Stimulated activated CD8-positive, alpha-beta memory T cell treated with anti-CD3 and anti-CD28 coated beads, Interleukin-4, amount 100 ng/mL, for 1 hour (primary cell): ENCODE data around the gene PTPN13.

Experiments
- DNase-seq, 2 donors: peaks; one replicate each; pipeline ENCODE4 v3.0.0-alpha.2; 2020; ENCODE audit warnings: low read depth in 2 of 2, low spot score in 1 of 2

The PTPN13 gene

GRCh38 chr4:86848732-86849619 lies 254.9 kb downstream of the PTPN13 start, which contains the start of gene SLC10A6:
Gene SLC10A6 (minus strand): TSS chr4:86849384. CDS start chr4:86849115, 269 bp downstream.
- no peak for DNase-seq

DNA sequence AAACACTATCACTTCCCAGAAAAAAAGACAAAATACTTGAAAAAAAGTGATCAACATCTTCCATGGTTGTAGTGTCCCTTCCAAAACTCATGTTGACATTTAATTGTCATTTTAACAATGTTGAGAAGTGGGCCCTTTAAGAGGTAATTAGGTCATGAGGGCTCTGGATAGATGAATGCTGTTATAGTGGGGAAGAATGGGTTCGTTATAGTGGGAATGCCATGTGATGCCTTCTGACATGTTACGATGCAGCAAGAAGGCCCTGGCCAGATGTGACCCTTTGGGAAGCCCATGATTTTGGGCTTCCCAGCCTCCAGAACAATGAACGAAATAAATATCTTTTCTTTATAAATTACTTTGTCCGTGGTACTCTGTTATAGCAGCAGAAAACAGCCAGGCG lies 259.1 kb downstream of the PTPN13 start:
- no peak for DNase-seq

DNA sequence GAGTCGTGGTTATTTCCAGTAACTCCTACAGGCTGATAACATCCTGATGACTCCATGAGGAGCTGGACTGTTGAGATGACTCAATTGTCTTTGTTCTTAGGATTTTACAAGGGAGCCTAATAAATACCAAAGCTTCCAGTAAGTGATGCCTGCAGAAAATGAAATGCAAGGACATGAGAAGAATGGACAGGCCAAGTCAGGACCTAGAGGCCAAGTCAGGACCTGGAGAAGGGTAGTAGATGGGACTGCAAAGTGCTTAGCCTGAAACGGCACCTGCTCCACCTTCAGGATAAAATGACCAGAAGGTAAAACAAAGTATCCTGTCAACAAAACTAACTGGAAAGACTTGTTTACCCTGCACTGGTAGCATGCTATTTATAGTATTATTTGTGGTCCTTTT lies 261.5 kb downstream of the PTPN13 start:
- no peak for DNase-seq

GRCh38 chr4:86856896-86857295 lies 262.8 kb downstream of the PTPN13 start:
- no peak for DNase-seq

DNA sequence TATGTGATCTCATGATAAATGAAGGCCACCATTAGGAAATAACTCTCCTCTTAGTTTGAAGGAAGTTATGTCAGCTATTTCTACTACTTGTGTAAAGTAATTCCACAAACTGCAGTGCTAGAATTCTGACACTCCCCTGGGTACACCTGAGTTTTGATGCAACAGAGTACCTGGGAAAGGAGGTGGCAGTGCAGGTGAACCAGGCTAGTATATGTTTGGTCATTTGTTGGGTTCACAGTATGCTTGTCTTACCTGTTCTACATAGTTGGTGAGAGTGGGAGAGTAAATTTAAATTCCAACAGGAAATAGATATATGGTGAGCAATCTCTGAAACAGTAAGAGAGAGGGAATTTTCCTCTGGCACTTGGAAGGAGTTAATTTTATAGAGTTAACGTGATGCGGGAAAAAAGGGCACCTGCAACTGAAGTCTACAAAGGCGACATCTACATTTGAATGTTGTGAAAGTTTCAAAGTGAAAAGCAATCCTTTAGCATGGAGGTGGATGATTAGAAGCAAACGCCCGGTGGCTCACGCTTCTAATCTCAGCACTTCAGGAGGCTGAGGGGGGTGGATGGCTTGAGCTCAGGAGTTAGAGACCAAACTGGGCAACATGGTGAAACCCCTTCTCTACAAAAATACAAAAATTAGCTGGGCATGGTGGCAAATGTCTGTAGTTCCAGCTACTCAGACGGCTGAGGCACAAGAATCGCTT lies 263.4 kb downstream of the PTPN13 start:
- no peak for DNase-seq
